DMS 273 treated with DMSO at 0.1 percent for 48 hours (cell line): Measurements from ENCODE around the gene KLHDC7A.
"Not testable (repeated sequence)": the region's sequence is repeated elsewhere in the genome, so short reads cannot be mapped to it uniquely, and the experiment has no call there.

Source experiments
- DNase-seq: peaks from one replicate; lab custom pipeline; 2025; lab: John Stamatoyannopoulos, UW

KLHDC7A gene

GRCh38 chr1:18480315-18481189 is at the start of gene KLHDC7A:
KLHDC7A (plus strand) TSS chr1:18480930; CDS start chr1:18480982, 52 bp downstream.
- DNase-seq: no peak

- DNase-seq: no peak
These were observed 46.7 kb upstream of the KLHDC7A start for GRCh38 chr1:18434041-18434440.

- DNase-seq: no peak
These were observed 40.1 kb upstream of the KLHDC7A start for GRCh38 chr1:18440385-18441226.

- no peak for DNase-seq
These were observed 36.9 kb upstream of the KLHDC7A start for GRCh38 chr1:18443587-18444520.

- no peak for DNase-seq
These were observed 36.2 kb upstream of the KLHDC7A start for GRCh38 chr1:18444563-18444962.

- DNase-seq: no peak
These were observed 34.0 kb upstream of the KLHDC7A start for GRCh38 chr1:18446751-18447150.

- DNase-seq: no peak
These were observed 33.1 kb upstream of the KLHDC7A start for GRCh38 chr1:18447509-18448220.

GRCh38 chr1:18448889-18449288 is 31.8 kb upstream of the KLHDC7A start:
- DNase-seq: no peak

GRCh38 chr1:18452550-18452949 is 28.2 kb upstream of the KLHDC7A start:
- DNase-seq: peak; percentile 21

GRCh38 chr1:18458133-18459092 is 22.3 kb upstream of the KLHDC7A start:
- no peak for DNase-seq

- DNase-seq: no peak
These were observed 19.1 kb upstream of the KLHDC7A start for GRCh38 chr1:18461656-18462055.

- DNase-seq: not testable (repeated sequence)
These were observed 18.2 kb upstream of the KLHDC7A start for GRCh38 chr1:18462517-18462916.

GRCh38 chr1:18463063-18463462 is 17.7 kb upstream of the KLHDC7A start:
- no peak for DNase-seq

GRCh38 chr1:18463984-18464664 is 16.6 kb upstream of the KLHDC7A start:
- DNase-seq: no peak

- DNase-seq: no peak
These were observed 16.1 kb upstream of the KLHDC7A start for GRCh38 chr1:18464665-18465050.

GRCh38 chr1:18466676-18467075 is 14.1 kb upstream of the KLHDC7A start:
- DNase-seq: no peak

GRCh38 chr1:18468570-18468969 is 12.2 kb upstream of the KLHDC7A start:
- DNase-seq: no peak

- no peak for DNase-seq
These were observed 11.2 kb upstream of the KLHDC7A start for GRCh38 chr1:18469514-18469913.

GRCh38 chr1:18470671-18471355 is 9.9 kb upstream of the KLHDC7A start:
- no peak for DNase-seq
